SK-N-SH (cell line): Measurements from ENCODE around the gene PLCB3. TPM values are rescaled to one million over a fixed set of nuclear protein-coding genes. Genes with fewer than 3 reads are reported as not detected.

ENCODE experiments used
- CTCF ChIA-PET: fragments of 300-600, 350-600 bp; formaldehyde crosslinking; extraction: SDS; loops from one replicate; lab custom pipeline; 2021; lab: Yijun Ruan, JAX
- POLR2A ChIA-PET: fragments of 350-600 bp; sonication (Branson Sonifier 250); formaldehyde crosslinking; extraction: SDS; loops from one replicate; lab custom pipeline; 2020; ENCODE audit warnings: antibody characterized with exemption, inconsistent platforms; lab: Yijun Ruan, JAX
- DNase-seq: peaks from one replicate; pipeline ENCODE4 v3.0.0; 2012
- H2AFZ ChIP-seq: fragments of 200-600 bp; sonication (generic); 2 replicates; pipeline ENCODE4 v1.8.1; 2016; ENCODE audit warnings: antibody characterized with exemption, mild to moderate bottlenecking, low read depth
- H3F3A ChIP-seq: fragments of 200-600 bp; sonication (generic); replicated peaks from 2 replicates; pipeline ENCODE3; 2016; ENCODE audit warnings: antibody characterized with exemption, mild to moderate bottlenecking; ENCODE audit not compliant: insufficient read depth
- H3K27ac ChIP-seq, 2 experiments: fragments of 200-500 bp in 1 of 2; fragments of 200-600 bp in 1 of 2; sonication (Bioruptor generic) in 1 of 2; sonication (generic), shearing (Covaris generic) in 1 of 2; 2 replicates each; pipeline versions ENCODE4 v1.5.1 to v1.6.1; 2014 to 2016; ENCODE audit warnings: low read depth in 2 of 2, inconsistent platforms in 1 of 2, low read length in 1 of 2, mild to moderate bottlenecking in 1 of 2, mixed read lengths in 1 of 2
- H3K27me3 ChIP-seq: fragments of 200-600 bp; sonication (generic), shearing (Covaris generic); 2 replicates; pipeline ENCODE4 v1.6.1; 2016; ENCODE audit warnings: mixed run types; ENCODE audit not compliant: insufficient read depth
- H3K36me3 ChIP-seq, 2 experiments: fragments of 200-500 bp in 1 of 2; fragments of 200-600 bp in 1 of 2; sonication (Bioruptor generic) in 1 of 2; sonication (generic) in 1 of 2; replicated peaks in 1 of 2; 2 replicates each; pipeline versions ENCODE3 to v1.5.1; 2014 to 2016; ENCODE audit warnings: low read length in 1 of 2, mild to moderate bottlenecking in 1 of 2; ENCODE audit not compliant: insufficient read depth in 2 of 2, control insufficient read depth in 1 of 2
- H3K4me1 ChIP-seq, 2 experiments: fragments of 200-500 bp in 1 of 2; fragments of 200-600 bp in 1 of 2; sonication (Bioruptor generic) in 1 of 2; sonication (generic), shearing (Covaris generic) in 1 of 2; 2 replicates each; pipeline versions ENCODE4 v1.5.1 to v1.6.1; 2014 to 2016; ENCODE audit warnings: low read depth in 1 of 2, low read length in 1 of 2, mixed run types in 1 of 2; ENCODE audit not compliant: insufficient read depth in 2 of 2, control insufficient read depth in 1 of 2
- H3K4me2 ChIP-seq: fragments of 200-600 bp; sonication (generic), shearing (Covaris generic); 2 replicates; pipeline ENCODE4 v1.6.1; 2017; ENCODE audit warnings: mixed run types
- H3K4me3 ChIP-seq, 2 experiments: fragments of 200-500 bp in 1 of 2; fragments of 200-600 bp in 1 of 2; sonication (Bioruptor generic) in 1 of 2; sonication (generic), shearing (Covaris generic) in 1 of 2; 2 replicates each; pipeline versions ENCODE4 v1.5.1 to v1.8.1; 2014 to 2016; ENCODE audit warnings: low read depth in 2 of 2, inconsistent platforms in 1 of 2, low read length in 1 of 2, mild to moderate bottlenecking in 1 of 2, mixed read lengths in 1 of 2, moderate library complexity in 1 of 2
- H3K79me2 ChIP-seq: fragments of 200-600 bp; sonication (generic); 2 replicates; pipeline ENCODE4 v1.8.1; 2017; ENCODE audit warnings: mild to moderate bottlenecking; ENCODE audit not compliant: insufficient read depth
- H3K9ac ChIP-seq: fragments of 200-600 bp; sonication (generic); 2 replicates; pipeline ENCODE4 v1.6.1; 2017; ENCODE audit warnings: mixed run types
- H3K9me2 ChIP-seq: fragments of 200-600 bp; sonication (generic); 2 replicates; pipeline ENCODE4 v1.6.1; 2017; ENCODE audit warnings: mixed run types
- H3K9me3 ChIP-seq: fragments of 200-600 bp; sonication (generic); 2 replicates; pipeline ENCODE4 v1.6.1; 2017; ENCODE audit warnings: mixed run types, mild to moderate bottlenecking, moderate library complexity
- H4K20me1 ChIP-seq: fragments of 200-600 bp; sonication (generic); 2 replicates; pipeline ENCODE4 v1.6.1; 2017; ENCODE audit warnings: mild to moderate bottlenecking, mixed run types; ENCODE audit not compliant: insufficient read depth
- CTCF ChIP-seq: fragments of 200-600 bp; sonication (generic); IDR thresholded peaks from 2 replicates; pipeline ENCODE4 v1.6.1; 2017; ENCODE audit warnings: antibody characterized with exemption, mild to moderate bottlenecking, moderate library complexity
- EZH2phosphoT487 ChIP-seq: fragments of 200-600 bp; sonication (generic); IDR thresholded peaks from 2 replicates; pipeline ENCODE4 v1.6.1; 2017; ENCODE audit warnings: low read depth, mixed run types, mild to moderate bottlenecking, antibody characterized with exemption, moderate library complexity, borderline replicate concordance
- FOSL2 ChIP-seq: IDR thresholded peaks from 2 replicates; pipeline ENCODE4 v1.4.0; 2012; ENCODE audit warnings: low read depth, mild to moderate bottlenecking, moderate library complexity, borderline replicate concordance
- FOXJ3 ChIP-seq: sonication (generic); formaldehyde crosslinking; IDR thresholded peaks from 2 replicates; pipeline ENCODE4 v1.5.1; 2020; ENCODE audit warnings: mild to moderate bottlenecking, missing genetic modification reagents
- FOXM1 ChIP-seq: IDR thresholded peaks from 2 replicates; pipeline ENCODE4 v1.4.0; 2012; ENCODE audit warnings: low read depth, mild to moderate bottlenecking
- MXI1 ChIP-seq: IDR thresholded peaks from 2 replicates; pipeline ENCODE4 v1.6.1; 2012; ENCODE audit warnings: mild to moderate bottlenecking, low read depth, low read length, improper control_type of control experiment
- NRF1 ChIP-seq: IDR thresholded peaks from 2 replicates; pipeline ENCODE4 v1.6.1; 2012; ENCODE audit warnings: low read depth, mild to moderate bottlenecking, low read length
- PBX3 ChIP-seq: IDR thresholded peaks from 2 replicates; pipeline ENCODE4; 2012
- REST ChIP-seq: IDR thresholded peaks from 2 replicates; pipeline ENCODE4 v1.6.1; 2012; ENCODE audit warnings: mild to moderate bottlenecking, low read depth, low read length, moderate library complexity
- RFX5 ChIP-seq: IDR thresholded peaks from 2 replicates; pipeline ENCODE4 v1.6.1; 2012; ENCODE audit warnings: mild to moderate bottlenecking, improper control_type of control experiment, low read length
- RXRA ChIP-seq: IDR thresholded peaks from 2 replicates; pipeline ENCODE4 v1.4.0; 2012; ENCODE audit warnings: low read depth, mild to moderate bottlenecking, borderline replicate concordance
- SIN3A ChIP-seq: IDR thresholded peaks from 2 replicates; pipeline ENCODE4 v1.6.1; 2012; ENCODE audit warnings: low read depth, mild to moderate bottlenecking, low read length, moderate library complexity, borderline replicate concordance
- SMC3 ChIP-seq: IDR thresholded peaks from 2 replicates; pipeline ENCODE4 v1.6.1; 2012; ENCODE audit warnings: low read depth, low read length, improper control_type of control experiment
- TAF1 ChIP-seq: IDR thresholded peaks from 2 replicates; pipeline ENCODE4 v1.6.1; 2012; ENCODE audit warnings: low read depth, mild to moderate bottlenecking, low read length, moderate library complexity, borderline replicate concordance
- TCF12 ChIP-seq: IDR thresholded peaks from 2 replicates; pipeline ENCODE4 v1.4.0; 2012
- TEAD4 ChIP-seq: IDR thresholded peaks from 2 replicates; pipeline ENCODE4 v1.4.0; 2012; ENCODE audit warnings: mild to moderate bottlenecking, borderline replicate concordance; ENCODE audit not compliant: insufficient read depth
- USF1 ChIP-seq: IDR thresholded peaks from 2 replicates; pipeline ENCODE4 v1.4.0; 2012; ENCODE audit warnings: low read depth, borderline replicate concordance
- YY1 ChIP-seq: IDR thresholded peaks from 2 replicates; pipeline ENCODE4 v1.4.0; 2012; ENCODE audit warnings: low read depth, mild to moderate bottlenecking
- WGBS: methylation state at CpG from one replicate; pipeline ENCODE4 v1.1.6; 2017; ENCODE audit warnings: low lambda C conversion rate; 5-methylcytosine and 5-hydroxymethylcytosine counted together
- polyA plus RNA-seq, 3 experiments: library from polyadenylated mRNA; depleted of rRNA; stranded (reverse); fragments of >200 nt; gene quantifications; 2 replicates each; pipeline ENCODE4 v1.2.3, GENCODE V29; 2012

Gene PLCB3
- polyA plus RNA-seq, 1 of the 3 experiments (the other 2 are of a cell fraction), result 30.4 TPM

GRCh38 chr11:64223001-64223651, 28.2 kb upstream of the PLCB3 start (continued):
- TF ChIP-seq SIN3A (no peak), TEAD4 (no peak), REST (no peak)

- Histone ChIP-seq H3K36me3 (peaks cover 0 to 11% of the 10 kb centered on the region in 2 experiments), H3K4me2 (peak overlapping the region; percentile 98; the same call in 1 of the 2 replicates), H4K20me1 (no peaks in the 10 kb centered on the region), H3K79me2 (peaks cover 42% of the 10 kb centered on the region), H3K4me1 (peaks cover 9 to 31% of the 10 kb centered on the region in 2 experiments; a peak in 2 of 4 replicates), H3K9me3 (no peaks in the 10 kb centered on the region), H3F3A (peaks cover 2% of the 10 kb centered on the region), H3K4me3 (no peak overlapping the region), H3K9ac (no peak overlapping the region), H3K27me3 (no peaks in the 10 kb centered on the region), H3K27ac (no peak overlapping the region), H3K9me2 (no peaks in the 10 kb centered on the region), H2AFZ (no peak overlapping the region)
- CTCF ChIA-PET, result interaction anchor here (1.2 to 5.2 kb wide), 6 partner anchors 14 to 139 kb away, joined by 3 to 36 read pairs (median 8); partner anchors contain the start of genes FERMT3 and PLCB3
- DNase-seq, result no peak
- POLR2A ChIA-PET, result interaction anchor here (0.8 to 1.4 kb wide), 4 partner anchors 13 to 21 kb away, joined by 3 to 5 read pairs (median 4); partner anchors contain the start of gene FKBP2
- 78% methylated on average over 6 of the region's 17 CpGs for WGBS
- TF ChIP-seq PBX3, result no peak
- TF ChIP-seq YY1, result no peak
- TF ChIP-seq FOXM1, result no peak
- TF ChIP-seq RFX5, result no peak
- no peak for TF ChIP-seq EZH2phosphoT487
- TF ChIP-seq MXI1, result no peak
- no peak for TF ChIP-seq REST
- TF ChIP-seq FOXJ3 (CRISPR knock-in tag), result no peak
- no peak for TF ChIP-seq CTCF
- TF ChIP-seq RXRA, result no peak
- TF ChIP-seq TCF12, result no peak
- TF ChIP-seq NRF1, result no peak
- TF ChIP-seq FOSL2, result no peak
- no peak for TF ChIP-seq SMC3
- TF ChIP-seq TAF1, result no peak
- no peak for TF ChIP-seq USF1
Measured at GRCh38 chr11:64224151-64224890, 27.0 kb upstream of the PLCB3 start.
